Brain microvascular endothelial cell (primary cell): Measurements from ENCODE around the gene UBL5.

ENCODE experiments used
- DNase-seq: peaks from one replicate; pipeline ENCODE4 v3.0.0-alpha.2; 2020
- H3K27ac ChIP-seq: fragments of 250-450 bp; sonication (Bioruptor Pico); 2 replicates; pipeline ENCODE4 v1.5.1; 2020; ENCODE audit warnings: mild to moderate bottlenecking, moderate library complexity
- H3K27me3 ChIP-seq: fragments of 250-450 bp; sonication (Bioruptor Pico); replicated peaks from 2 replicates; pipeline ENCODE4 v1.5.1; 2020; ENCODE audit warnings: mild to moderate bottlenecking
- H3K36me3 ChIP-seq: fragments of 250-450 bp; sonication (Bioruptor Pico); replicated peaks from 2 replicates; pipeline ENCODE4 v1.5.1; 2020; ENCODE audit warnings: mild to moderate bottlenecking
- H3K4me3 ChIP-seq: 2 replicates; pipeline ENCODE4 v1.5.1; 2011; ENCODE audit warnings: low read depth, mild to moderate bottlenecking, control low read depth, low read length, moderate library complexity
- in situ Hi-C: cut with HindIII; loops from 2 replicates; pipeline ENCODE4 v1.10.0; 2017; ENCODE audit warnings: low sequenced_read_pairs, low pct_ligation_motif_present
- TF ChIP-seq, protein P1 (sequence below): IDR thresholded peaks from 2 replicates; pipeline ENCODE4 v1.5.1; 2011; ENCODE audit warnings: low read depth, mild to moderate bottlenecking, moderate library complexity, low read length, control low read depth, inconsistent platforms; ENCODE audit errors: missing control alignments

UBL5 gene

GRCh38 chr19:9796113-9796773, 31.5 kb upstream of the UBL5 start:
- TF ChIP-seq, protein P1, sequence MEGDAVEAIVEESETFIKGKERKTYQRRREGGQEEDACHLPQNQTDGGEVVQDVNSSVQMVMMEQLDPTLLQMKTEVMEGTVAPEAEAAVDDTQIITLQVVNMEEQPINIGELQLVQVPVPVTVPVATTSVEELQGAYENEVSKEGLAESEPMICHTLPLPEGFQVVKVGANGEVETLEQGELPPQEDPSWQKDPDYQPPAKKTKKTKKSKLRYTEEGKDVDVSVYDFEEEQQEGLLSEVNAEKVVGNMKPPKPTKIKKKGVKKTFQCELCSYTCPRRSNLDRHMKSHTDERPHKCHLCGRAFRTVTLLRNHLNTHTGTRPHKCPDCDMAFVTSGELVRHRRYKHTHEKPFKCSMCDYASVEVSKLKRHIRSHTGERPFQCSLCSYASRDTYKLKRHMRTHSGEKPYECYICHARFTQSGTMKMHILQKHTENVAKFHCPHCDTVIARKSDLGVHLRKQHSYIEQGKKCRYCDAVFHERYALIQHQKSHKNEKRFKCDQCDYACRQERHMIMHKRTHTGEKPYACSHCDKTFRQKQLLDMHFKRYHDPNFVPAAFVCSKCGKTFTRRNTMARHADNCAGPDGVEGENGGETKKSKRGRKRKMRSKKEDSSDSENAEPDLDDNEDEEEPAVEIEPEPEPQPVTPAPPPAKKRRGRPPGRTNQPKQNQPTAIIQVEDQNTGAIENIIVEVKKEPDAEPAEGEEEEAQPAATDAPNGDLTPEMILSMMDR: peak; percentile 90
- no peak overlapping the region for H3K27ac ChIP-seq

GRCh38 chr19:9797871-9798270, 29.8 kb upstream of the UBL5 start:
- Histone ChIP-seq H3K4me3 (no peak overlapping the region), H3K36me3 (no peaks in the 10 kb centered on the region), H3K27me3 (no peaks in the 10 kb centered on the region), H3K27ac (no peak overlapping the region)
- in situ Hi-C loops: no loop called here
- TF ChIP-seq, protein P1: no peak
- DNase-seq: no peak

More at GRCh38 chr19:9796113-9796773, 31.5 kb upstream of the UBL5 start:
- in situ Hi-C loops: no loop called here
- no peak overlapping the region for H3K4me3 ChIP-seq
- no peaks in the 10 kb centered on the region for H3K36me3 ChIP-seq
- DNase-seq: peak; percentile 92
- H3K27me3 ChIP-seq: no peaks in the 10 kb centered on the region

- DNase-seq: no peak
- H3K4me3 ChIP-seq: no peak overlapping the region
- H3K36me3 ChIP-seq: no peaks in the 10 kb centered on the region
- TF ChIP-seq, protein P1: no peak
- H3K27me3 ChIP-seq: no peaks in the 10 kb centered on the region
- in situ Hi-C loops: no loop called here
- no peak overlapping the region for H3K27ac ChIP-seq
Observed at GRCh38 chr19:9799162-9799561, 28.6 kb upstream of the UBL5 start.

- no peak for DNase-seq
- Histone ChIP-seq H3K27me3 (no peaks in the 10 kb centered on the region), H3K27ac (no peak overlapping the region), H3K36me3 (peaks cover 12% of the 10 kb centered on the region), H3K4me3 (no peak overlapping the region)
- in situ Hi-C loops: no loop called here
- TF ChIP-seq, protein P1: no peak
Observed at GRCh38 chr19:9801976-9802375, 25.7 kb upstream of the UBL5 start.

- H3K36me3 ChIP-seq: peaks cover 48% of the 10 kb centered on the region
- in situ Hi-C loops: no loop called here
- no peak overlapping the region for H3K4me3 ChIP-seq
- no peaks in the 10 kb centered on the region for H3K27me3 ChIP-seq
- TF ChIP-seq, protein P1: no peak
- H3K27ac ChIP-seq: no peak overlapping the region
- no peak for DNase-seq
Observed at GRCh38 chr19:9806803-9807202, 20.9 kb upstream of the UBL5 start.
